SK-N-MC (cell line): Measurements from ENCODE around the gene TMEM63A.

Source experiments
- EZH2 ChIP-seq: fragments of 200-600 bp; sonication (generic); IDR thresholded peaks from one replicate; pipeline ENCODE4 v1.6.1; 2017; ENCODE audit warnings: antibody characterized with exemption
- POLR2AphosphoS5 ChIP-seq: IDR thresholded peaks from 2 replicates; pipeline ENCODE4 v1.6.1; 2012; ENCODE audit warnings: mild to moderate bottlenecking, low read depth, low read length, borderline replicate concordance

GRCh38 chr1:225923692-225924555 lies 41.7 kb upstream of the TMEM63A start, which contains the start of gene PYCR2:
- TF ChIP-seq POLR2AphosphoS5 (peak; percentile 95), EZH2 (no peak)
